A549 (cell line): ENCODE results near the gene C4orf50.

Experiments used
- CTCF ChIP-seq: fragments of >200 bp; sonication (Bioruptor Twin); formaldehyde crosslinking; IDR thresholded peaks from 3 replicates; pipeline ENCODE4 v1.5.1; 2016
- JUNB ChIP-seq: fragments of >200 bp; sonication (Bioruptor Twin); formaldehyde crosslinking; IDR thresholded peaks from 2 replicates; pipeline ENCODE4 v1.6.1; 2016

GRCh38 chr4:5982156-5982973 lies 35.9 kb downstream of the C4orf50 start:
- TF ChIP-seq JUNB = no peak
- TF ChIP-seq CTCF = no peak
